GM12872 (cell line): ENCODE data around the gene ZNF428.

Source experiments
- CTCF ChIP-seq: IDR thresholded peaks from 3 replicates; pipeline ENCODE4 v1.5.1; 2011; ENCODE audit warnings: low read depth, mild to moderate bottlenecking, low read length, moderate library complexity; ENCODE audit not compliant: insufficient read depth

Gene ZNF428

GRCh38 chr19:43660301-43660970 is 41.0 kb upstream of the ZNF428 start:
- no peak for TF ChIP-seq CTCF

- TF ChIP-seq CTCF: no peak
Observed at GRCh38 chr19:43658494-43658893, 39.1 kb upstream of the ZNF428 start.

GRCh38 chr19:43658001-43658400 is 38.6 kb upstream of the ZNF428 start:
- TF ChIP-seq CTCF: no peak

GRCh38 chr19:43656436-43656835 is 37.0 kb upstream of the ZNF428 start:
- no peak for TF ChIP-seq CTCF

GRCh38 chr19:43652546-43652874 is 33.1 kb upstream of the ZNF428 start:
- TF ChIP-seq CTCF: no peak

- peak; percentile 88 for TF ChIP-seq CTCF
Observed at GRCh38 chr19:43651758-43652545, 32.5 kb upstream of the ZNF428 start.

GRCh38 chr19:43649514-43649913 is 30.1 kb upstream of the ZNF428 start:
- no peak for TF ChIP-seq CTCF
